ENCODE measurements around the gene TGM4.

Gene TGM4

GRCh38 chr3:44902628-44903027, 28.2 kb downstream of the TGM4 start:
- DNase-seq (ENCODE audit: low read depth), result no peak
- H3K4me3 ChIP-seq (ENCODE audit: low read length), result no peak overlapping the region
- TF ChIP-seq, protein P1, sequence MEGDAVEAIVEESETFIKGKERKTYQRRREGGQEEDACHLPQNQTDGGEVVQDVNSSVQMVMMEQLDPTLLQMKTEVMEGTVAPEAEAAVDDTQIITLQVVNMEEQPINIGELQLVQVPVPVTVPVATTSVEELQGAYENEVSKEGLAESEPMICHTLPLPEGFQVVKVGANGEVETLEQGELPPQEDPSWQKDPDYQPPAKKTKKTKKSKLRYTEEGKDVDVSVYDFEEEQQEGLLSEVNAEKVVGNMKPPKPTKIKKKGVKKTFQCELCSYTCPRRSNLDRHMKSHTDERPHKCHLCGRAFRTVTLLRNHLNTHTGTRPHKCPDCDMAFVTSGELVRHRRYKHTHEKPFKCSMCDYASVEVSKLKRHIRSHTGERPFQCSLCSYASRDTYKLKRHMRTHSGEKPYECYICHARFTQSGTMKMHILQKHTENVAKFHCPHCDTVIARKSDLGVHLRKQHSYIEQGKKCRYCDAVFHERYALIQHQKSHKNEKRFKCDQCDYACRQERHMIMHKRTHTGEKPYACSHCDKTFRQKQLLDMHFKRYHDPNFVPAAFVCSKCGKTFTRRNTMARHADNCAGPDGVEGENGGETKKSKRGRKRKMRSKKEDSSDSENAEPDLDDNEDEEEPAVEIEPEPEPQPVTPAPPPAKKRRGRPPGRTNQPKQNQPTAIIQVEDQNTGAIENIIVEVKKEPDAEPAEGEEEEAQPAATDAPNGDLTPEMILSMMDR (conservative IDR thresholded peaks at IDR 0.05; ENCODE audit: low read length), result no peak

GRCh38 chr3:44903314-44903713, 28.9 kb downstream of the TGM4 start:
- TF ChIP-seq, protein P1 (conservative IDR thresholded peaks at IDR 0.05; ENCODE audit: low read length), result no peak
- no peak overlapping the region for H3K4me3 ChIP-seq (ENCODE audit: low read length)
- DNase-seq (ENCODE audit: low read depth), result no peak

- H3K4me3 ChIP-seq (ENCODE audit: low read length), result no peak overlapping the region
- DNase-seq (ENCODE audit: low read depth), result no peak
- TF ChIP-seq, protein P1 (conservative IDR thresholded peaks at IDR 0.05; ENCODE audit: low read length), result no peak
Observed at GRCh38 chr3:44903751-44904150, 29.3 kb downstream of the TGM4 start.

GRCh38 chr3:44905446-44906157, 31.2 kb downstream of the TGM4 start:
- no peak overlapping the region for H3K4me3 ChIP-seq (ENCODE audit: low read length)
- no peak for DNase-seq (ENCODE audit: low read depth)
- TF ChIP-seq, protein P1 (conservative IDR thresholded peaks at IDR 0.05; ENCODE audit: low read length), result no peak

DNA sequence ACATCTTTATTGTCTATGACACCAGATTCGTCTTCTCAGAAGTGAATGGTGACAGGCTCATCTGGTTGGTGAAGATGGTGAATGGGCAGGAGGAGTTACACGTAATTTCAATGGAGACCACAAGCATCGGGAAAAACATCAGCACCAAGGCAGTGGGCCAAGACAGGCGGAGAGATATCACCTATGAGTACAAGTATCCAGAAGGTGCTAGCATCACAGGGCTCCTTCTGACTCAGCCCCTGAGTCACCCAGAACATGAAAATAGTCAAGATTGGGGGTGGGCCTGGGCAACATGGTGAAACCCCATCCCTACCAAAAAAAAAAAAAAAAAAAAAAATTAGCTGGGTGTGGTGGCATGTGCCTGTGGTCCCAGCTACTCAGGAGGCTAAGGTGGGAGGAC, 32.6 kb downstream of the TGM4 start:
- TF ChIP-seq, protein P1 (conservative IDR thresholded peaks at IDR 0.05; ENCODE audit: low read length), result no peak
- DNase-seq (ENCODE audit: low read depth), result no peak
- no peak overlapping the region for H3K4me3 ChIP-seq (ENCODE audit: low read length)

GRCh38 chr3:44907612-44908011, 33.2 kb downstream of the TGM4 start:
- H3K4me3 ChIP-seq (ENCODE audit: low read length), result no peak overlapping the region
- DNase-seq (ENCODE audit: low read depth), result no peak
- TF ChIP-seq, protein P1 (conservative IDR thresholded peaks at IDR 0.05; ENCODE audit: low read length), result no peak

DNA sequence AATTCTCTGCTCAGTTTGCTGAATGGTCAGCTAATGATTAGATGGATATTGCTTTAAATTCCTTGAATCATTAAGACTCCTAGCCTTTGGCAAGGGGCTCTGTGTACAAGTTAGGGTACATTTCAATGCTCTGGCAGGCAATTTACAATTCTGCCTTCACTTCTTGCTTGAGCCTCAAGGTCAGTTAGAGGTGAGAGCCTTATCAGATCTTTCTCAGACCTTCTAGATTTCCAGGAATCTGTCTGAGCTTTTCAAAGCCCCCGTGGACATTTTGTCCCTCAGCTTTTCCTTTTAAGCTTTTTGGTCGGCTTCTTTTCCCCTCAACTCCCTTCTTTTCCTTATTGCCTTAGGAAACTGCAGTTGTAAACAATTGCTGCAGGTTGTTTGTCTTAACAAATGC, 34.7 kb downstream of the TGM4 start:
- H3K4me3 ChIP-seq (ENCODE audit: low read length), result no peak overlapping the region
- DNase-seq (ENCODE audit: low read depth), result no peak
- TF ChIP-seq, protein P1 (conservative IDR thresholded peaks at IDR 0.05; ENCODE audit: low read length), result no peak
